ENCODE measurements around the gene AUTS2. TPM values are rescaled to one million over a fixed set of nuclear protein-coding genes. Genes with fewer than 3 reads are reported as not detected.
A peak's percentile ranks its signal among the peaks of the same experiment; 100 is the strongest.

The AUTS2 gene
- polyA plus RNA-seq, 3 donors: 0.08 to 0.35 TPM; not detected in 1

GRCh38 chr7:70237256-70237655 lies 639.0 kb downstream of the AUTS2 start:
- H3K27me3 ChIP-seq (ENCODE audit: control insufficient read depth in 2 of 2, insufficient read depth in 2 of 2, low read length in 2 of 2): no peaks in the 10 kb centered on the region
- no peaks in the 10 kb centered on the region for H3K79me2 ChIP-seq (ENCODE audit: insufficient read depth, low read length)
- no peak overlapping the region for H3K4me3 ChIP-seq (replicated peaks in 1 of 3; ENCODE audit: low read depth in 2 of 3, low read length in 3 of 3)
- no peak overlapping the region for H3K27ac ChIP-seq (ENCODE audit: low read depth in 1 of 2, low read length in 2 of 2)
- peaks cover 0 to 4% (median 2%) of the 10 kb centered on the region in 7 donors for H3K9me3 Mint-ChIP-seq
- intact Hi-C loops (cut with micrococcal nuclease): no loop called here
- no peak overlapping the region for H3K4me3 Mint-ChIP-seq
- no peak overlapping the region for H3K9ac ChIP-seq (ENCODE audit: insufficient read depth, low read length, poor library complexity, severe bottlenecking)
- H3K4me1 ChIP-seq (ENCODE audit: control insufficient read depth in 1 of 2, insufficient read depth in 2 of 2, low read length in 2 of 2): no peaks in the 10 kb centered on the region
- no peak overlapping the region for H3K27ac Mint-ChIP-seq
- H3K4me1 Mint-ChIP-seq: no peaks in the 10 kb centered on the region
- WGBS (ENCODE audit: insufficient coverage): no CpG with 5 or more reads among the region's 1 CpG
- H3K4me2 ChIP-seq (replicated peaks; ENCODE audit: extremely low read depth, low read length, poor library complexity, severe bottlenecking): no peak overlapping the region
- no peak for DNase-seq
- no peaks in the 10 kb centered on the region for H3K36me3 ChIP-seq (replicated peaks in 1 of 2; ENCODE audit: control insufficient read depth in 1 of 2, insufficient read depth in 2 of 2, low read length in 2 of 2)
- no peaks in the 10 kb centered on the region for H4K20me1 ChIP-seq (ENCODE audit: insufficient read depth, low read length)
- peaks cover 0 to 2% (median 0%) of the 10 kb centered on the region in 3 donors for H3K27me3 Mint-ChIP-seq (ENCODE audit: low read depth in 3 of 3)
- no peak for TF ChIP-seq CTCF (IDR thresholded peaks at IDR 0.05)
- no peak overlapping the region for H2AFZ ChIP-seq (ENCODE audit: insufficient read depth, low read depth, low read length, poor library complexity, severe bottlenecking)
- no peaks in the 10 kb centered on the region for H3K36me3 Mint-ChIP-seq
- peaks cover 0 to 3% of the 10 kb centered on the region in 2 donors for H3K9me3 ChIP-seq (replicated peaks in 1 of 2; ENCODE audit: control insufficient read depth in 1 of 2, insufficient read depth in 1 of 2, low read length in 2 of 2)

- no peaks in the 10 kb centered on the region for H4K20me1 ChIP-seq (ENCODE audit: insufficient read depth, low read length)
- peaks cover 0 to 3% (median 1%) of the 10 kb centered on the region in 7 donors for H3K9me3 Mint-ChIP-seq
- no peak for TF ChIP-seq CTCF (IDR thresholded peaks at IDR 0.05)
- H3K27me3 ChIP-seq (ENCODE audit: control insufficient read depth in 2 of 2, insufficient read depth in 2 of 2, low read length in 2 of 2): no peaks in the 10 kb centered on the region
- no peak overlapping the region for H3K4me3 Mint-ChIP-seq
- DNase-seq: no peak
- no peaks in the 10 kb centered on the region for H3K4me1 Mint-ChIP-seq
- H3K36me3 Mint-ChIP-seq: no peaks in the 10 kb centered on the region
- intact Hi-C loops (cut with micrococcal nuclease): no loop called here
- no peak overlapping the region for H2AFZ ChIP-seq (ENCODE audit: insufficient read depth, low read depth, low read length, poor library complexity, severe bottlenecking)
- H3K4me2 ChIP-seq (replicated peaks; ENCODE audit: extremely low read depth, low read length, poor library complexity, severe bottlenecking): no peak overlapping the region
- no peaks in the 10 kb centered on the region for H3K4me1 ChIP-seq (ENCODE audit: control insufficient read depth in 1 of 2, insufficient read depth in 2 of 2, low read length in 2 of 2)
- no peaks in the 10 kb centered on the region for H3K79me2 ChIP-seq (ENCODE audit: insufficient read depth, low read length)
- peaks cover 0 to 2% (median 0%) of the 10 kb centered on the region in 3 donors for H3K27me3 Mint-ChIP-seq (ENCODE audit: low read depth in 3 of 3)
- no peaks in the 10 kb centered on the region for H3K9me3 ChIP-seq (replicated peaks in 1 of 2; ENCODE audit: control insufficient read depth in 1 of 2, insufficient read depth in 1 of 2, low read length in 2 of 2)
- H3K9ac ChIP-seq (ENCODE audit: insufficient read depth, low read length, poor library complexity, severe bottlenecking): no peak overlapping the region
- no peak overlapping the region for H3K4me3 ChIP-seq (replicated peaks in 1 of 3; ENCODE audit: low read depth in 2 of 3, low read length in 3 of 3)
- 50% methylated on average over 3 of the region's 9 CpGs for WGBS (ENCODE audit: insufficient coverage)
- no peaks in the 10 kb centered on the region for H3K36me3 ChIP-seq (replicated peaks in 1 of 2; ENCODE audit: control insufficient read depth in 1 of 2, insufficient read depth in 2 of 2, low read length in 2 of 2)
- peak overlapping the region in 1 of 7 donors; percentile 3 for H3K27ac Mint-ChIP-seq
- no peak overlapping the region for H3K27ac ChIP-seq (ENCODE audit: low read depth in 1 of 2, low read length in 2 of 2)
These were observed 639.7 kb downstream of the AUTS2 start for GRCh38 chr7:70237831-70238575.

Data from CD14-positive monocyte (primary cell).